ENCODE data around the gene TMEM154. TPM values are rescaled to one million over a fixed set of nuclear protein-coding genes. Genes with fewer than 3 reads are reported as not detected.

The TMEM154 gene
- total RNA-seq, 1 experiment from 2014 or later: 41.5 TPM

DNA sequence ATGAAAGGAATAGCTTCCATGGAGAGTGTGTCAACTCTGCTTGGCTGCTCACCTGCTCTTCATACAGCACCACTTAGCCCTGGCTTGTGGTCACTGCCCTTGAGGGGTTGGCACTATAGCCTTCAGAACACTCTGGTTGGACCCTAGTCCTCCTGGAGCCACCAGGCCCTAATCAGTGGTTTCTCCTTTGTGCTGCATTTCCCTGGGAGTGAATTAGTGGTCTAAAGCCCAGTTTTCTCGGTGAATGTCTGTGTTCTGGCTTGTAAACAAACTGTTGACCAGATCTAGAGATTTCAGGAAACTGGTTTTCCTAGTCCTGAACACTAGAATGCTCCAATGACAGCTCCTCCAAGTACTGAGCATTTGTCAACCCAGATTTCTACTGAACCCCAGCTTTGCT, 28.6 kb upstream of the TMEM154 start:
- H3K27ac Mint-ChIP-seq (ENCODE audit: low read depth, unreplicated experiment): peak overlapping the region; percentile 52
- no peak for DNase-seq (ENCODE audit: unreplicated experiment)
- TF ChIP-seq, protein P1, sequence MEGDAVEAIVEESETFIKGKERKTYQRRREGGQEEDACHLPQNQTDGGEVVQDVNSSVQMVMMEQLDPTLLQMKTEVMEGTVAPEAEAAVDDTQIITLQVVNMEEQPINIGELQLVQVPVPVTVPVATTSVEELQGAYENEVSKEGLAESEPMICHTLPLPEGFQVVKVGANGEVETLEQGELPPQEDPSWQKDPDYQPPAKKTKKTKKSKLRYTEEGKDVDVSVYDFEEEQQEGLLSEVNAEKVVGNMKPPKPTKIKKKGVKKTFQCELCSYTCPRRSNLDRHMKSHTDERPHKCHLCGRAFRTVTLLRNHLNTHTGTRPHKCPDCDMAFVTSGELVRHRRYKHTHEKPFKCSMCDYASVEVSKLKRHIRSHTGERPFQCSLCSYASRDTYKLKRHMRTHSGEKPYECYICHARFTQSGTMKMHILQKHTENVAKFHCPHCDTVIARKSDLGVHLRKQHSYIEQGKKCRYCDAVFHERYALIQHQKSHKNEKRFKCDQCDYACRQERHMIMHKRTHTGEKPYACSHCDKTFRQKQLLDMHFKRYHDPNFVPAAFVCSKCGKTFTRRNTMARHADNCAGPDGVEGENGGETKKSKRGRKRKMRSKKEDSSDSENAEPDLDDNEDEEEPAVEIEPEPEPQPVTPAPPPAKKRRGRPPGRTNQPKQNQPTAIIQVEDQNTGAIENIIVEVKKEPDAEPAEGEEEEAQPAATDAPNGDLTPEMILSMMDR (IDR thresholded peaks at IDR 0.05; ENCODE audit: unreplicated experiment): no peak
- peaks cover 9% of the 10 kb centered on the region for H3K9me3 Mint-ChIP-seq (ENCODE audit: unreplicated experiment)
- no TSS peak for BruUV-seq (replicated peaks)
- no peaks in the 10 kb centered on the region for H3K27me3 Mint-ChIP-seq (ENCODE audit: insufficient read depth, unreplicated experiment)
- ChIA-PET CTCF (no interaction called here), POLR2A (interaction anchor here (1.9 kb wide), 2 partner anchors 29 to 35 kb away, joined by 5 to 7 read pairs; no protein-coding TSS in a partner anchor)
- intact Hi-C loops (cut with micrococcal nuclease): no loop called here
- H3K4me1 Mint-ChIP-seq (ENCODE audit: insufficient read depth, unreplicated experiment): peaks cover 6% of the 10 kb centered on the region
- H3K36me3 Mint-ChIP-seq (ENCODE audit: insufficient read depth, unreplicated experiment): no peaks in the 10 kb centered on the region
- no peak overlapping the region for H3K4me3 Mint-ChIP-seq (ENCODE audit: unreplicated experiment)

DNA sequence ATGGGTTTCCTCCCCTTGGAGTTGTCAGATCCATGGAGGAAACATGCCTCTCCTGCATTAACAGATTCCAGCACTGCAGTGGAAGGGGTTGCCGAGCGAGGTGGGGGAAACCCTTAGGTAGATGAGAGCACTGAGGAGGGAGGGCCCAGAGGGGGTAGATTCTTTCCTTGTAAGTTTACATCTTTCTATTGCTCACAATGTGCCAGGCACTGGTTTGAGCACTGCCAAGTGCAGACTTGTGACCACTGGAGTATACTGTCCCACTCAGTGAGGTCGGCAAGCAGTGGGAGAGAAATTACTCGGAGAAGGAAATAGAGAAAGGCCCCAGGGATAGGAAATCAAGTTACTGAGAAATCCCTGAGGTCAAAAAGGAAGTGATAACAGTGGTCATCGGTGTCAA, 27.8 kb upstream of the TMEM154 start:
- ChIA-PET POLR2A (no interaction called here), CTCF (no interaction called here)
- no TSS peak for BruUV-seq (replicated peaks)
- Mint-ChIP-seq H3K4me3 (ENCODE audit: unreplicated experiment) (no peak overlapping the region), H3K27me3 (ENCODE audit: insufficient read depth, unreplicated experiment) (no peaks in the 10 kb centered on the region), H3K4me1 (ENCODE audit: insufficient read depth, unreplicated experiment) (peaks cover 6% of the 10 kb centered on the region), H3K36me3 (ENCODE audit: insufficient read depth, unreplicated experiment) (no peaks in the 10 kb centered on the region), H3K9me3 (ENCODE audit: unreplicated experiment) (peaks cover 9% of the 10 kb centered on the region), H3K27ac (ENCODE audit: low read depth, unreplicated experiment) (no peak overlapping the region)
- TF ChIP-seq, protein P1 (IDR thresholded peaks at IDR 0.05; ENCODE audit: unreplicated experiment): no peak
- intact Hi-C loops (cut with micrococcal nuclease): no loop called here
- no peak for DNase-seq (ENCODE audit: unreplicated experiment)

DNA sequence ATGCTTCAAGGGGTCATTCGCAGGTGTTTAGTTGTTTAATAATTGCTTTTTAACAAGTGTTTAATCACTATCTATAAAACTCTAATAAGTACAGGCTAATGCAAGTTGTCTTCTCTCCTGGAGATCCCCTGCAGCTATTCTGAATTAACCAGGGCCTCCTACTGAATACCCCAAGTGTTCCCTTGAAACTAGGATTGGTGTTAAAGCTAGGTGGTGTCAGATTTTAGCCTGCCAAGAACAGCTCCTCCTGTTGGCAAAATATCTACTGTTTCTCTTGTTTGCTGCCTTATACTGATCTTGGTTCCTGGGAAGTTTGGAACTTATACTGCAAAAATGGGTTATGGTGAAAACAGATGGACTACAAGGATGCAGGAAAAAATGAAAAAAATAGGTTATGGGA, 26.1 kb upstream of the TMEM154 start:
- no peaks in the 10 kb centered on the region for H3K36me3 Mint-ChIP-seq (ENCODE audit: insufficient read depth, unreplicated experiment)
- no TSS peak for BruUV-seq (replicated peaks)
- peaks cover 6% of the 10 kb centered on the region for H3K4me1 Mint-ChIP-seq (ENCODE audit: insufficient read depth, unreplicated experiment)
- no peaks in the 10 kb centered on the region for H3K27me3 Mint-ChIP-seq (ENCODE audit: insufficient read depth, unreplicated experiment)
- ChIA-PET POLR2A (interaction anchor here (0.8 to 1.4 kb wide), 2 partner anchors 26 to 36 kb away, joined by 3 to 5 read pairs; partner anchors contain the start of gene TMEM154), CTCF (interaction anchor here (1.2 to 1.7 kb wide), 2 partner anchors 30 to 204 kb away, joined by 4 to 8 read pairs; no protein-coding TSS in a partner anchor)
- TF ChIP-seq, protein P1 (IDR thresholded peaks at IDR 0.05; ENCODE audit: unreplicated experiment): no peak
- H3K9me3 Mint-ChIP-seq (ENCODE audit: unreplicated experiment): peaks cover 9% of the 10 kb centered on the region
- no peak overlapping the region for H3K27ac Mint-ChIP-seq (ENCODE audit: low read depth, unreplicated experiment)
- DNase-seq (ENCODE audit: unreplicated experiment): no peak
- intact Hi-C loops (cut with micrococcal nuclease): no loop called here
- no peak overlapping the region for H3K4me3 Mint-ChIP-seq (ENCODE audit: unreplicated experiment)

DNA sequence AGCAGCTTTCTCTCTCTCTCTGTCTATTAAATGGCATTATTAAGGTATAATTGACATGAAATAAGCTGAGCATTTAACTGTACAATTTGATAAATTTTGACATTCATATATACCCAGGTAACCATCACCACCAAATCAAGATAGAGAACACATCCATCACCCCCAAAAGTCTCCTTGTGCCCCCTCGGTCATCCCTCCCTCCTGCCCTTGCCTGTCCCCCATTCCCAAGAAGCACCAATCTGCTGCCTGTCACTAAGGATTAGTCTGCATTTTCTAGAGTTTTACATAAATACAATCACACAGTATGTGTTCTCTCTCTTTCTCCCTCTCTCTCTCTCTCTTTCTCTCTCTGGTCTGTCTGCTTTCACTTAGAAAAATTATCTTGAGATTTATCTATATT, 25.0 kb upstream of the TMEM154 start:
- no TSS peak for BruUV-seq (replicated peaks)
- CTCF ChIA-PET: interaction anchor here (1.0 kb wide), 1 partner anchor 30 kb away, joined by 3 read pairs; no protein-coding TSS in a partner anchor
- intact Hi-C loops (cut with micrococcal nuclease): no loop called here
- H3K27me3 Mint-ChIP-seq (ENCODE audit: insufficient read depth, unreplicated experiment): no peaks in the 10 kb centered on the region
- H3K36me3 Mint-ChIP-seq (ENCODE audit: insufficient read depth, unreplicated experiment): no peaks in the 10 kb centered on the region
- H3K4me1 Mint-ChIP-seq (ENCODE audit: insufficient read depth, unreplicated experiment): peaks cover 5% of the 10 kb centered on the region
- TF ChIP-seq, protein P1 (IDR thresholded peaks at IDR 0.05; ENCODE audit: unreplicated experiment): no peak
- DNase-seq (ENCODE audit: unreplicated experiment): no peak
- H3K9me3 Mint-ChIP-seq (ENCODE audit: unreplicated experiment): peaks cover 9% of the 10 kb centered on the region
- POLR2A ChIA-PET: no interaction called here
- no peak overlapping the region for H3K4me3 Mint-ChIP-seq (ENCODE audit: unreplicated experiment)
- H3K27ac Mint-ChIP-seq (ENCODE audit: low read depth, unreplicated experiment): no peak overlapping the region
